ENCODE results near the gene EIF4B.
"Not testable (repeated sequence)": the region's sequence is repeated elsewhere in the genome, so short reads cannot be mapped to it uniquely, and the experiment has no call there.

The EIF4B gene

GRCh38 chr12:52992699-52993557 is 13.3 kb upstream of the EIF4B start:
- peak; percentile 82 for DNase-seq (ENCODE audit: low read depth)

- no peak for DNase-seq (ENCODE audit: low read depth)
These were observed 12.7 kb upstream of the EIF4B start for GRCh38 chr12:52993558-52993869.

- DNase-seq (ENCODE audit: low read depth) = peak; percentile 29
These were observed 2.1 kb upstream of the EIF4B start for GRCh38 chr12:53004178-53004577.

GRCh38 chr12:53004582-53004981 is 1.7 kb upstream of the EIF4B start:
- peak; percentile 22 for DNase-seq (ENCODE audit: low read depth)

- DNase-seq (ENCODE audit: low read depth) = no peak
These were observed 856 bp upstream of the EIF4B start for GRCh38 chr12:53005215-53005985.

GRCh38 chr12:53006810-53007309 is 604 bp downstream of the EIF4B start:
- peak; percentile 61 for DNase-seq (ENCODE audit: low read depth)

GRCh38 chr12:53007343-53007742 is 1.1 kb downstream of the EIF4B start:
- no peak for DNase-seq (ENCODE audit: low read depth)

- DNase-seq (ENCODE audit: low read depth) = not testable (repeated sequence)
These were observed 2.5 kb downstream of the EIF4B start for GRCh38 chr12:53008760-53009159.

GRCh38 chr12:53010955-53011354 is 4.7 kb downstream of the EIF4B start:
- no peak for DNase-seq (ENCODE audit: low read depth)

- DNase-seq (ENCODE audit: low read depth) = no peak
These were observed 5.6 kb downstream of the EIF4B start for GRCh38 chr12:53011889-53012288.

- no peak for DNase-seq (ENCODE audit: low read depth)
These were observed 6.7 kb downstream of the EIF4B start for GRCh38 chr12:53012928-53013327.

GRCh38 chr12:53014709-53015108 is 8.5 kb downstream of the EIF4B start:
- DNase-seq (ENCODE audit: low read depth) = no peak

- DNase-seq (ENCODE audit: low read depth) = no peak
These were observed 19.0 kb downstream of the EIF4B start for GRCh38 chr12:53025250-53025649.

GRCh38 chr12:53027014-53027413 is 20.8 kb downstream of the EIF4B start:
- not testable (repeated sequence) for DNase-seq (ENCODE audit: low read depth)

- no peak for DNase-seq (ENCODE audit: low read depth)
These were observed 25.4 kb downstream of the EIF4B start for GRCh38 chr12:53031616-53032015.

GRCh38 chr12:53033832-53034231 is 27.6 kb downstream of the EIF4B start:
- DNase-seq (ENCODE audit: low read depth) = not testable (repeated sequence)

- peak; percentile 42 for DNase-seq (ENCODE audit: low read depth)
These were observed 28.2 kb downstream of the EIF4B start for GRCh38 chr12:53034459-53034858.

GRCh38 chr12:53036802-53037201 is 30.5 kb downstream of the EIF4B start:
- no peak for DNase-seq (ENCODE audit: low read depth)

GRCh38 chr12:53039851-53040250 is 33.6 kb downstream of the EIF4B start:
- DNase-seq (ENCODE audit: low read depth) = no peak

- no peak for DNase-seq (ENCODE audit: low read depth)
These were observed 36.6 kb downstream of the EIF4B start for GRCh38 chr12:53042607-53043454.

GRCh38 chr12:53044052-53044581 is 37.9 kb downstream of the EIF4B start:
- no peak for DNase-seq (ENCODE audit: low read depth)

All from iris pigment epithelial cell (primary cell).